GM18502 (cell line): Measurements from ENCODE around the gene SIMC1.
A peak's percentile ranks its signal among the peaks of the same experiment; 100 is the strongest.
"Not testable (repeated sequence)": the region's sequence is repeated elsewhere in the genome, so short reads cannot be mapped to it uniquely, and the experiment has no call there.

Experiments
- ATAC-seq: cut with Tn5 transposase; IDR thresholded peaks from one replicate; pipeline ENCODE4 v1.9.1; 2021; ENCODE audit warnings: mild to moderate bottlenecking; ENCODE audit not compliant: unreplicated experiment, poor library complexity

Gene SIMC1

GRCh38 chr5:176203535-176203934, 34.7 kb upstream of the SIMC1 start:
- ATAC-seq: not testable (repeated sequence)

- ATAC-seq: not testable (repeated sequence)
Observed at GRCh38 chr5:176214466-176215021, 23.7 kb upstream of the SIMC1 start.

GRCh38 chr5:176216393-176216916, 21.8 kb upstream of the SIMC1 start:
- ATAC-seq: not testable (repeated sequence)

GRCh38 chr5:176217188-176217729, 21.0 kb upstream of the SIMC1 start:
- ATAC-seq: not testable (repeated sequence)

GRCh38 chr5:176217764-176218163, 20.5 kb upstream of the SIMC1 start:
- ATAC-seq: not testable (repeated sequence)

GRCh38 chr5:176222006-176222405, 16.2 kb upstream of the SIMC1 start:
- not testable (repeated sequence) for ATAC-seq

- not testable (repeated sequence) for ATAC-seq
Observed at GRCh38 chr5:176228358-176228757, 9.9 kb upstream of the SIMC1 start.

- not testable (repeated sequence) for ATAC-seq
Observed at GRCh38 chr5:176233253-176233652, 5.0 kb upstream of the SIMC1 start.

GRCh38 chr5:176235155-176235554, 3.1 kb upstream of the SIMC1 start:
- ATAC-seq: peak; percentile 43

GRCh38 chr5:176238645-176239283, 540 bp downstream of the SIMC1 start:
- peak; percentile 44 for ATAC-seq

- not testable (repeated sequence) for ATAC-seq
Observed at GRCh38 chr5:176239304-176239703, 1.1 kb downstream of the SIMC1 start.

- ATAC-seq: not testable (repeated sequence)
Observed at GRCh38 chr5:176244318-176244717, 6.1 kb downstream of the SIMC1 start.

GRCh38 chr5:176245074-176245473, 6.8 kb downstream of the SIMC1 start:
- not testable (repeated sequence) for ATAC-seq

- ATAC-seq: not testable (repeated sequence)
Observed at GRCh38 chr5:176245489-176245888, 7.3 kb downstream of the SIMC1 start.

GRCh38 chr5:176250691-176251090, 12.5 kb downstream of the SIMC1 start:
- ATAC-seq: not testable (repeated sequence)

GRCh38 chr5:176252171-176252570, 13.9 kb downstream of the SIMC1 start:
- not testable (repeated sequence) for ATAC-seq

GRCh38 chr5:176253370-176254065, 15.3 kb downstream of the SIMC1 start:
- not testable (repeated sequence) for ATAC-seq

GRCh38 chr5:176254066-176254393, 15.8 kb downstream of the SIMC1 start:
- ATAC-seq: not testable (repeated sequence)

- not testable (repeated sequence) for ATAC-seq
Observed at GRCh38 chr5:176257871-176258505, 19.8 kb downstream of the SIMC1 start.

- ATAC-seq: not testable (repeated sequence)
Observed at GRCh38 chr5:176260682-176261081, 22.5 kb downstream of the SIMC1 start.
